Caco-2 (cell line): ENCODE measurements around the gene HDGFL2. TPM values are rescaled to one million over a fixed set of nuclear protein-coding genes. Genes with fewer than 3 reads are reported as not detected.

Experiments
- BruUV-seq: library from RNA; stranded (reverse); fragments of 400-500 nt; replicated peaks from 2 replicates; lab custom pipeline; 2021; lab: Mats Ljungman, UMichigan
- CTCF ChIA-PET: fragments of 300-600 bp; sonication (Branson Sonifier 250); formaldehyde crosslinking; loops from one replicate; lab custom pipeline; 2022; ENCODE audit warnings: antibody characterized with exemption; lab: Charles Lee
- POLR2A ChIA-PET: fragments of 300-600 bp; sonication (Branson Sonifier 250); formaldehyde crosslinking; loops from one replicate; lab custom pipeline; 2022; ENCODE audit warnings: antibody characterized with exemption; lab: Charles Lee
- DNase-seq, 2 experiments: peaks; one replicate each; pipeline versions ENCODE4 v3.0.0 to v3.0.0-alpha.2; 2020 to 2022
- H3K27me3 ChIP-seq: replicated peaks from 2 replicates; pipeline ENCODE4 v1.6.0; 2011; ENCODE audit warnings: low read length; ENCODE audit not compliant: control insufficient read depth, insufficient read depth
- H3K36me3 ChIP-seq: 2 replicates; pipeline ENCODE4 v1.5.1; 2011; ENCODE audit warnings: low read length; ENCODE audit not compliant: control insufficient read depth, insufficient read depth
- H3K4me1 ChIP-seq: fragments of 250-450 bp; sonication (Bioruptor Pico); 2 replicates; pipeline ENCODE4 v1.5.1; 2020; ENCODE audit warnings: mild to moderate bottlenecking
- H3K4me3 ChIP-seq: 2 replicates; pipeline ENCODE4 v1.5.1; 2011; ENCODE audit warnings: low read depth, mild to moderate bottlenecking, control low read depth, low read length
- H3K9me3 ChIP-seq: fragments of 250-450 bp; sonication (Bioruptor Pico); 2 replicates; pipeline ENCODE4 v1.5.1; 2020; ENCODE audit warnings: mild to moderate bottlenecking, moderate library complexity
- H3K27ac Mint-ChIP-seq: one replicate; pipeline ENCODE4 v1.8.0; 2022; ENCODE audit warnings: mixed read lengths; ENCODE audit not compliant: unreplicated experiment
- H3K27me3 Mint-ChIP-seq: one replicate; pipeline ENCODE4 v1.8.0; 2022; ENCODE audit warnings: mixed read lengths; ENCODE audit not compliant: insufficient read depth, unreplicated experiment
- H3K36me3 Mint-ChIP-seq: one replicate; pipeline ENCODE4 v1.8.0; 2022; ENCODE audit warnings: mild to moderate bottlenecking, mixed read lengths; ENCODE audit not compliant: insufficient read depth, unreplicated experiment
- H3K4me1 Mint-ChIP-seq: one replicate; pipeline ENCODE4 v1.8.0; 2022; ENCODE audit warnings: low read depth, mixed read lengths; ENCODE audit not compliant: unreplicated experiment
- H3K4me3 Mint-ChIP-seq: one replicate; pipeline ENCODE4 v1.8.0; 2022; ENCODE audit warnings: mild to moderate bottlenecking, moderate library complexity, mixed read lengths; ENCODE audit not compliant: unreplicated experiment
- H3K9me3 Mint-ChIP-seq: one replicate; pipeline ENCODE4 v1.8.0; 2022; ENCODE audit warnings: mixed read lengths; ENCODE audit not compliant: unreplicated experiment
- intact Hi-C: fragments of 100-400 bp; cut with micrococcal nuclease; formaldehyde crosslinking; loops from one replicate; pipeline ENCODE4 v1.10.0; 2022; ENCODE audit not compliant: unreplicated experiment
- total RNA-seq: library from RNA; stranded (reverse); gene quantifications from 2 replicates; pipeline ENCODE4 v1.2.3, GENCODE V29; 2022
- TF ChIP-seq, protein P1 (sequence below), 2 experiments: fragments of 200-600 bp in 1 of 2; IDR thresholded peaks; 1 replicate in 1 of 2; 2 replicates in 1 of 2; pipeline versions ENCODE4 v1.5.1 to v1.8.0; 2011 to 2022; ENCODE audit warnings: antibody characterized with exemption in 1 of 2, control low read depth in 1 of 2, inconsistent platforms in 1 of 2, low read depth in 1 of 2, low read length in 1 of 2, mild to moderate bottlenecking in 1 of 2, moderate library complexity in 1 of 2; ENCODE audit not compliant: insufficient read depth in 1 of 2, severe bottlenecking in 1 of 2, unreplicated experiment in 1 of 2

Gene HDGFL2
- total RNA-seq, 1 experiment from 2014 or later = 70.8 TPM

- H3K9me3 Mint-ChIP-seq = no peaks in the 10 kb centered on the region
- CTCF ChIA-PET = interaction anchor here (0.7 kb wide), 1 partner anchor 19 kb away, joined by 3 read pairs; the partner anchor contains the start of gene HDGFL2
Observed at GRCh38 chr19:4452230-4452990, 19.7 kb upstream of the HDGFL2 start.

GRCh38 chr19:4453232-4454179 lies 18.6 kb upstream of the HDGFL2 start:
- intact Hi-C loops = no loop called here
- Histone ChIP-seq H3K4me3 (no peak overlapping the region), H3K9me3 (no peaks in the 10 kb centered on the region), H3K36me3 (peaks cover 2% of the 10 kb centered on the region), H3K4me1 (0 out of 2 replicates have a peak, but pooled peaks cover 4% of the 10 kb centered on the region), H3K27me3 (no peaks in the 10 kb centered on the region)
- Mint-ChIP-seq H3K27ac (no peak overlapping the region), H3K27me3 (no peaks in the 10 kb centered on the region), H3K4me1 (peaks cover 10% of the 10 kb centered on the region), H3K9me3 (no peaks in the 10 kb centered on the region), H3K4me3 (no peak overlapping the region), H3K36me3 (peaks cover 54% of the 10 kb centered on the region)
- TF ChIP-seq, protein P1, sequence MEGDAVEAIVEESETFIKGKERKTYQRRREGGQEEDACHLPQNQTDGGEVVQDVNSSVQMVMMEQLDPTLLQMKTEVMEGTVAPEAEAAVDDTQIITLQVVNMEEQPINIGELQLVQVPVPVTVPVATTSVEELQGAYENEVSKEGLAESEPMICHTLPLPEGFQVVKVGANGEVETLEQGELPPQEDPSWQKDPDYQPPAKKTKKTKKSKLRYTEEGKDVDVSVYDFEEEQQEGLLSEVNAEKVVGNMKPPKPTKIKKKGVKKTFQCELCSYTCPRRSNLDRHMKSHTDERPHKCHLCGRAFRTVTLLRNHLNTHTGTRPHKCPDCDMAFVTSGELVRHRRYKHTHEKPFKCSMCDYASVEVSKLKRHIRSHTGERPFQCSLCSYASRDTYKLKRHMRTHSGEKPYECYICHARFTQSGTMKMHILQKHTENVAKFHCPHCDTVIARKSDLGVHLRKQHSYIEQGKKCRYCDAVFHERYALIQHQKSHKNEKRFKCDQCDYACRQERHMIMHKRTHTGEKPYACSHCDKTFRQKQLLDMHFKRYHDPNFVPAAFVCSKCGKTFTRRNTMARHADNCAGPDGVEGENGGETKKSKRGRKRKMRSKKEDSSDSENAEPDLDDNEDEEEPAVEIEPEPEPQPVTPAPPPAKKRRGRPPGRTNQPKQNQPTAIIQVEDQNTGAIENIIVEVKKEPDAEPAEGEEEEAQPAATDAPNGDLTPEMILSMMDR (IDR thresholded peaks at IDR 0.05; ENCODE audit: insufficient read depth in 1 of 2, low read depth in 1 of 2, low read length in 1 of 2, severe bottlenecking in 1 of 2, unreplicated experiment in 1 of 2) = no peak
- DNase-seq = no peak
- BruUV-seq = no TSS peak
- ChIA-PET CTCF (interaction anchor here (1.3 kb wide), 1 partner anchor 18 kb away, joined by 3 read pairs; the partner anchor contains the start of gene HDGFL2), POLR2A (no interaction called here)

More at GRCh38 chr19:4452230-4452990, 19.7 kb upstream of the HDGFL2 start:
- H3K27me3 ChIP-seq = no peaks in the 10 kb centered on the region
- H3K36me3 ChIP-seq = peaks cover 2% of the 10 kb centered on the region
- H3K9me3 ChIP-seq = no peaks in the 10 kb centered on the region
- H3K4me3 ChIP-seq = no peak overlapping the region
- H3K4me1 Mint-ChIP-seq = peaks cover 10% of the 10 kb centered on the region
- H3K4me1 ChIP-seq = 0 out of 2 replicates have a peak, but pooled peaks cover 4% of the 10 kb centered on the region
- H3K27me3 Mint-ChIP-seq = no peaks in the 10 kb centered on the region
- no peak for DNase-seq
- POLR2A ChIA-PET = no interaction called here
- TF ChIP-seq, protein P1 (IDR thresholded peaks at IDR 0.05; ENCODE audit: insufficient read depth in 1 of 2, low read depth in 1 of 2, low read length in 1 of 2, severe bottlenecking in 1 of 2, unreplicated experiment in 1 of 2) = no peak
- H3K4me3 Mint-ChIP-seq = no peak overlapping the region
- intact Hi-C loops = no loop called here
- no TSS peak for BruUV-seq
- no peak overlapping the region for H3K27ac Mint-ChIP-seq
- H3K36me3 Mint-ChIP-seq = peaks cover 59% of the 10 kb centered on the region
